Chondrocyte (in vitro differentiated cells): ENCODE measurements around the gene SCAMP5. TPM values are rescaled to one million over a fixed set of nuclear protein-coding genes. Genes with fewer than 3 reads are reported as not detected.

ENCODE experiments used
- DNase-seq: peaks from one replicate; pipeline ENCODE4 v3.0.0; 2021; ENCODE audit warnings: mixed read lengths, low spot score
- H3K27ac Mint-ChIP-seq: one replicate; pipeline ENCODE4 v1.8.0; 2021; ENCODE audit warnings: mild to moderate bottlenecking, moderate library complexity, mixed read lengths; ENCODE audit not compliant: unreplicated experiment
- H3K27me3 Mint-ChIP-seq: 2 replicates; pipeline ENCODE4 v1.8.0; 2021; ENCODE audit warnings: low read depth, mixed read lengths
- H3K36me3 Mint-ChIP-seq: 2 replicates; pipeline ENCODE4 v1.8.0; 2021; ENCODE audit warnings: low read depth, mixed read lengths
- H3K4me1 Mint-ChIP-seq: 2 replicates; pipeline ENCODE4 v1.8.0; 2021; ENCODE audit warnings: low read depth, mild to moderate bottlenecking, mixed read lengths
- H3K4me3 Mint-ChIP-seq: one replicate; pipeline ENCODE4 v1.8.0; 2021; ENCODE audit warnings: mild to moderate bottlenecking, moderate library complexity, mixed read lengths; ENCODE audit not compliant: unreplicated experiment
- H3K9me3 Mint-ChIP-seq: 2 replicates; pipeline ENCODE4 v1.8.0; 2021; ENCODE audit warnings: low read depth, mixed read lengths
- total RNA-seq: library from RNA; stranded (reverse); gene quantifications from 3 replicates; pipeline ENCODE4 v1.2.1, GENCODE V29; 2021
- TF ChIP-seq, protein P1 (sequence below): fragments of 200-600 bp; sonication (generic); IDR thresholded peaks from 2 replicates; pipeline ENCODE4 v1.5.0; 2021; ENCODE audit warnings: antibody characterized with exemption, mild to moderate bottlenecking, moderate library complexity

SCAMP5 gene
- total RNA-seq, 1 donor from 2014 or later: 20.6 TPM

DNA sequence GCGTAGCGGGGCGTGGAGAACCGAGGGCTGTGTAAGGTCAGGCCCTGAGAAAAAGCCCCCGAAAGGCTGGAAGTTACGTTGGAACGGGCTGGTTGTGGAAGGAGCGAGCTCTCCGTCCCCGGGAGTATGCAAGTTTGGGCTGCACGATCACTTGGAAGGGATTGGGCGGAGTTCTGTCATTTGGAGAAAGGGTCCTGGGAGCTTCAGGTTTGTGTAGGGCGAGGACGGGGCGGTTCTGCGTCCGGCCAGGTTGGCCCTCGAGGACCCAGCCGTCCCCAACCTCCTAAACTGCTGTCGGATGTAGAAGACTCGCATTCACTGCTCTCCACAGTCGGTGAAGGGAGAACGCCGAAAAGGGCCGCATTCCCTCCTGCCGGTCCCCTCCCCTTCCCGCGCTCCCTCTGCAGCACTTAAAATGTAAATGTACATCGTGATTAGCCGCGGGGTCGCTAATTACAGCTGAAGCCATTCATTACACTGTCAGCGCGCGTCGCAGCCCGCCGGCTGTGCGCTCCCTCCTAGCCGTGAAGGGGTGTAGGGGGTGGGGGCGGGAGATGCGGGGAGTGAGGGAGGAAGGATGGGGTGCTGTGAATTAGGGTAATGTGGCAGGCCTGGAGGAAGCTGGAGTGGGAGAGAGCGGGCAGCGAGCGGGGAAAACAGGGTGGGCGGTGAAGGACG, 36.3 kb upstream of the SCAMP5 start:
- no peak for DNase-seq
- H3K4me1 Mint-ChIP-seq: peaks cover 42% of the 10 kb centered on the region
- no peaks in the 10 kb centered on the region for H3K27me3 Mint-ChIP-seq
- no peaks in the 10 kb centered on the region for H3K9me3 Mint-ChIP-seq
- peak overlapping the region; percentile 79 for H3K27ac Mint-ChIP-seq
- no peaks in the 10 kb centered on the region for H3K36me3 Mint-ChIP-seq
- H3K4me3 Mint-ChIP-seq: peak overlapping the region; percentile 89
- TF ChIP-seq, protein P1, sequence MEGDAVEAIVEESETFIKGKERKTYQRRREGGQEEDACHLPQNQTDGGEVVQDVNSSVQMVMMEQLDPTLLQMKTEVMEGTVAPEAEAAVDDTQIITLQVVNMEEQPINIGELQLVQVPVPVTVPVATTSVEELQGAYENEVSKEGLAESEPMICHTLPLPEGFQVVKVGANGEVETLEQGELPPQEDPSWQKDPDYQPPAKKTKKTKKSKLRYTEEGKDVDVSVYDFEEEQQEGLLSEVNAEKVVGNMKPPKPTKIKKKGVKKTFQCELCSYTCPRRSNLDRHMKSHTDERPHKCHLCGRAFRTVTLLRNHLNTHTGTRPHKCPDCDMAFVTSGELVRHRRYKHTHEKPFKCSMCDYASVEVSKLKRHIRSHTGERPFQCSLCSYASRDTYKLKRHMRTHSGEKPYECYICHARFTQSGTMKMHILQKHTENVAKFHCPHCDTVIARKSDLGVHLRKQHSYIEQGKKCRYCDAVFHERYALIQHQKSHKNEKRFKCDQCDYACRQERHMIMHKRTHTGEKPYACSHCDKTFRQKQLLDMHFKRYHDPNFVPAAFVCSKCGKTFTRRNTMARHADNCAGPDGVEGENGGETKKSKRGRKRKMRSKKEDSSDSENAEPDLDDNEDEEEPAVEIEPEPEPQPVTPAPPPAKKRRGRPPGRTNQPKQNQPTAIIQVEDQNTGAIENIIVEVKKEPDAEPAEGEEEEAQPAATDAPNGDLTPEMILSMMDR: no peak

DNA sequence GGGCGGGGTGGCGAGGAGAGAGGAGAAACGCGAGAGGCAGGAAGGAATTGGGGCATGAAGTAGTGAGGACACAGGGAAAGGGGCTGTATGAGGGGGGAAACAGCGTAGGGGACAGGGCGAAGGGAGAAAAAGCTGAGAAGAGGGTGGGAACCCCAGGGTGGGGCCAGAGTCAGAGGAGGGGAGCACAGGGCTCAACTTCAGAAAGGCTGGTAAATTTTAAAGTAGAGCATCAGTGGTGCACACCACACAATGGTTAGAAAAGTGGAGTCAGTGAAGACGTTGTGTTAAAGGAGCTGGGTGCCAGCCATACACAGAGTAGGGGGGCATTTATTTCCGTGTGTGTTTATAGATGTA, 35.8 kb upstream of the SCAMP5 start:
- peaks cover 42% of the 10 kb centered on the region for H3K4me1 Mint-ChIP-seq
- TF ChIP-seq, protein P1: no peak
- no peak overlapping the region for H3K27ac Mint-ChIP-seq
- H3K9me3 Mint-ChIP-seq: no peaks in the 10 kb centered on the region
- DNase-seq: no peak
- H3K36me3 Mint-ChIP-seq: no peaks in the 10 kb centered on the region
- H3K4me3 Mint-ChIP-seq: peak overlapping the region; percentile 89
- no peaks in the 10 kb centered on the region for H3K27me3 Mint-ChIP-seq

DNA sequence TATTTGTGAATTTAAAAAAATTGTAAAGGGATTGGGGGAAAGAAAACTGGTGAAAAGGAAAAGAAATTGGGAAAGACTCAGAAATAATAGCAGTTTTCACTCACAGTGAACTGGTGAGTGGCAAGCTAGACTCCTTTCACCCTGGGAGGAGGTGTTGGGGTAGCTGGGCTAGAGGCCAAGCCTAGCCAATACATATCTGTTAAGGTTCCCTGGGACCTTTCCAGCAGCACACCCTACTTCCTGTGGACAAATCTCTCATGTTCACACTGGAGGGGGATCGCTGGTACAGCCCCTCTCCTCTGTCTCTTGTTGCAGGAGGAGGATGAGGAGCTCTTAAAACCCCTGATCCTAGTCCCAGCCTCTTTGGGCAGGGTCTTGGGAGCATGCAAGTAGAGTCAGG, 35.1 kb upstream of the SCAMP5 start:
- TF ChIP-seq, protein P1: no peak
- Mint-ChIP-seq H3K27me3 (no peaks in the 10 kb centered on the region), H3K4me3 (no peak overlapping the region), H3K27ac (no peak overlapping the region), H3K4me1 (peaks cover 42% of the 10 kb centered on the region), H3K9me3 (no peaks in the 10 kb centered on the region), H3K36me3 (no peaks in the 10 kb centered on the region)
- DNase-seq: no peak

DNA sequence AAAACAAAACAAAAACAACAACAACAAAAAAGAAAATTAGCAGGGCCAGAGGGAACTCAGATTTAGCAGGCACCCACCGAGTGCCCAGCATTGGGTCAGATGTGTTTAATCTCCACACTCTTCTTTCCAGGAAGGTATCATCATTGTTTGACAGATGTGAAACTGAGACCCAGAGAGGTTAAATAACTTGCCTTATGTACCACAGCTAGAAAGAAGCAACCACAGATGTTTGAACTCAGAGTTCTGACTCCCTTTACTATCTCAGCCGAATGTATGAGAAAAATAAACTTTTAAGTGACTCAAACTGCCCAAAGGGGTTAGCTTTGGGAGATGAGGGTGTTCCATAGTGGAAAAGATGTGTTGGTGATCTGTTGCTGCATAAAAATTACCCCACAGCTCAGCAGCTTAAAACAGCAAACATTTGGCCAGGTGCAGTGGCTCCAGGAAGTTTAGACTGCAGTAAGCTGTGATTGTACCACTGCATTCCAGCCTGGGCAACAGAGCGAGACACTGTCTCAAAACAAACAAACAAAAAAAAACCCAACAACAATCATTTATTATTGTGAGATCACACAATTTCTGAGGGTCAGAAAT, 34.3 kb upstream of the SCAMP5 start:
- Mint-ChIP-seq H3K4me3 (no peak overlapping the region), H3K9me3 (no peaks in the 10 kb centered on the region), H3K27ac (no peak overlapping the region), H3K27me3 (no peaks in the 10 kb centered on the region), H3K4me1 (peaks cover 37% of the 10 kb centered on the region), H3K36me3 (no peaks in the 10 kb centered on the region)
- TF ChIP-seq, protein P1: no peak
- no peak for DNase-seq

DNA sequence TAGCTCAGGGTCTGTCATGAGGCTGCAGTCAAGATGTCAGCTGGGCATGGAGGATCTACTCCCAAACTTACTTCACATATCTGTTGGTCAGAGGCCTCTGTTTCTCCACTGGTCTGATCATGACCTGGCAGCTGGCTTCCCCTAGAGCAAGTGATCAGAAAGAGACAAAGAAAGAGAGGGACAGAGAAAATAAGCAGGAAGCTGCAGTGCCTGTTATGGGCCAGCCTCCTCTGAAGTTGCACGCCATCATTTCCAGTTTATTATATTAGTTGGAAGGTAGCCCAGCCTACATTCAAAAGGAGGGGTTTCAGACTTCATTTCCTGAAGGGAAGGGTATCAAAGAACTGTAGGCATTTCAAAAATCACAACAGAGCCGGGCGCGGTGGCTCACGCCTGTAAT, 33.7 kb upstream of the SCAMP5 start:
- peaks cover 37% of the 10 kb centered on the region for H3K4me1 Mint-ChIP-seq
- H3K4me3 Mint-ChIP-seq: no peak overlapping the region
- no peak overlapping the region for H3K27ac Mint-ChIP-seq
- TF ChIP-seq, protein P1: no peak
- no peaks in the 10 kb centered on the region for H3K36me3 Mint-ChIP-seq
- H3K9me3 Mint-ChIP-seq: no peaks in the 10 kb centered on the region
- H3K27me3 Mint-ChIP-seq: no peaks in the 10 kb centered on the region
- DNase-seq: no peak
